Measurements from ENCODE around the gene SCG5.
"Not testable (repeated sequence)": the region's sequence is repeated elsewhere in the genome, so short reads cannot be mapped to it uniquely, and the experiment has no call there.

SCG5 gene, protein sequence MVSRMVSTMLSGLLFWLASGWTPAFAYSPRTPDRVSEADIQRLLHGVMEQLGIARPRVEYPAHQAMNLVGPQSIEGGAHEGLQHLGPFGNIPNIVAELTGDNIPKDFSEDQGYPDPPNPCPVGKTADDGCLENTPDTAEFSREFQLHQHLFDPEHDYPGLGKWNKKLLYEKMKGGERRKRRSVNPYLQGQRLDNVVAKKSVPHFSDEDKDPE

DNA sequence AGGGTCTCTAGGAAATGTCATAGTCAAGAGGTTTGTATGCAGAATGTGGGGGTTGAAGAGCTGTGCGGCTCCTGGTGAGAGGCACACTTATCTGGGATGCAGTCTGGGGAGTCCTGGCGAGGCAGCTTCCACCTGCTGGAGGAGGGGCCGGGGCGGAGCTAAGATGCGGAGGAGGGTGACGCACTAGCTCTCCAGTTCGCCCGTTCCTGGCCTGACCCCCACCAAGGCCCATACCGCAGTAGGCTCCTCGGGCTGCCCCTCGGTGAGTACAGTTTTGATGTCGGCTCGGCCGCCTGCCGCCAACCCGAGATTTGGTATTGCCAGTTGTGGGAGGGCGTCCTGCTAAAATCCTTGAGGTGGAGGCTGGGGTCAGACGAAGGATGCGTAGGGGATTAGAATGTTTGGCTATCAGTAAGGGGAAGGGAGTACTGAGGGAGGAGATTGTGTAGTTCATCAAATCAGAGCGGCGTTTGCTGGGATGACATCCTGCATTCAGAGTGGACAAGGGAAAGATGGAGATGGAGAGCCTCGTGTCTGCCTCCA, at the start of gene SCG5:
Gene SCG5 (plus strand): TSS at position 194 of the 543 bp plus-strand sequence. CDS start 1,883 bp downstream, outside the sequence.
- DNase-seq (ENCODE audit: low read depth), result no peak

DNA sequence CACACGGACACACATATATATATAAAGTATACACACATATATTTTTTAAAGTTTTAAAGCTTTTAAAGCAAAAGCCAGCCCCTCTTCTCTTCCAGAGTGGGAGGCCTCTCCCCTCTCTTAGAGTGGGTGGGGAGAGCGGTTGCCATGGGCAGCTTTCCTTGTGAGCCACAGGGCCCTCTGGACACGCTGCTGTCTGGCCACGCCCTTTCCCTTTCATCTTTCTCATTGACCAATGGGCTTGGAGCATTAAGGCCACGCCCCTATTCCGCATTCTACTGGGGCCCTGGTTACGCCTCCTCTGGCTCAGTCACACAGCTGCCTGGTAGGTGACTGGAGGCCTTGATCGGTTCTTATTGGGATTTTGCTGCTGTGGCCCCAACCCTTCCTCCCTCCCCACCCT, 48.4 kb upstream of the SCG5 start, which contains the start of gene GOLGA8N:
Gene GOLGA8N (plus strand): TSS at position 306 of the 400 bp plus-strand sequence.
- not testable (repeated sequence) for DNase-seq (ENCODE audit: low read depth)

DNA sequence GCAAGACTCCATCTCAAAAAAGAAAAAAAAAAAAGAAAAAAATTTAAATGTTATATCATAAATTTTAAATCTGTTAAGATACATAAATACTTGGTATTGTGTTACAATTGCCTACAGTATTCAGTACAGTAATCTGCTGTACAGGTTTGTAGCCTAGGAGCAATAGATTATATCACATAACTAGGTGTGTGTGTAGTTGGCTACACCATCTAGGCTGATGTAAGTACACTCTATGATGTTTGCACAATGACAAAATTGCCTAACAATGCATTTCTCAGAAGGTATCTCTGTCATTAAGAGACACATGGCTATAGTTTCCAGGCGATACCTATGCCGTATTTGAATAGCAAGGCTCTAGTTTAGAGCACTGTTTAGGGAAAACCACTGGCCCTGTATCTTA, 32.0 kb upstream of the SCG5 start:
- DNase-seq (ENCODE audit: low read depth), result not testable (repeated sequence)

DNA sequence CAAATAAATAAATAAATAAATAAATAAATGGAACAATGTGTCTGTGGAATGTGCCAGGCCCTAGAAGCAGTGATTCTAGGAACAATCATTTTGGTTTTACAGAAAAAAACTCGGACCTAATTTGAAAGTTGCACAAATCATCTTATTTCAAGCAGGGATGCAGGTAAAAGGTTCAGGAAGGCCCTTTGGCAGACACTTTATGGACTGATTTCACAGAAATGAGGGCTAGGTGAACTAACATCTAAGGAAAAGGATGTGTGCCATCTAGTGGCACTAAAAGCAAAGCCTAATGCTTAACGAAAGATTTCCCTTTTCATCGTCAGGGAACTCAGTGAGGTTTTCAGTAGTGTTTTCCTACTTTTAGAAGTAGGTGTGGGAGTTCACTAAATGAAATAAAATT, 30.8 kb upstream of the SCG5 start:
- not testable (repeated sequence) for DNase-seq (ENCODE audit: low read depth)

DNA sequence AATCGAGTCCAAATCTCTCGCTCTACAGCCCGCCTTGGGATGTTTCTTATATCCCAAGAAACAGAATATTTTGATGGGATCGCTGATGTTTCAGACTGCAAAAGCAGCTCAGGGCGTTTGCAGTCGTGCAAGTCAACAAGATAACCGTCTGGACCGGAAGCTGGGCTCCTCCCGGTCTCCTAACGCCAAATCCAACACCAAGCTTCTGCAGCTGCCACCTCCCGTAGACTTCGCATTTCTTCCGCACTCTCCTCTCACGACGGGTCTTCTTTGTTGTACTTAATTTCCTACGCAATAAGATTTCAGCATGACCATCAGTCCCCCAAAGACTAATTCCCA, 26.8 kb upstream of the SCG5 start:
- DNase-seq (ENCODE audit: low read depth), result not testable (repeated sequence)

DNA sequence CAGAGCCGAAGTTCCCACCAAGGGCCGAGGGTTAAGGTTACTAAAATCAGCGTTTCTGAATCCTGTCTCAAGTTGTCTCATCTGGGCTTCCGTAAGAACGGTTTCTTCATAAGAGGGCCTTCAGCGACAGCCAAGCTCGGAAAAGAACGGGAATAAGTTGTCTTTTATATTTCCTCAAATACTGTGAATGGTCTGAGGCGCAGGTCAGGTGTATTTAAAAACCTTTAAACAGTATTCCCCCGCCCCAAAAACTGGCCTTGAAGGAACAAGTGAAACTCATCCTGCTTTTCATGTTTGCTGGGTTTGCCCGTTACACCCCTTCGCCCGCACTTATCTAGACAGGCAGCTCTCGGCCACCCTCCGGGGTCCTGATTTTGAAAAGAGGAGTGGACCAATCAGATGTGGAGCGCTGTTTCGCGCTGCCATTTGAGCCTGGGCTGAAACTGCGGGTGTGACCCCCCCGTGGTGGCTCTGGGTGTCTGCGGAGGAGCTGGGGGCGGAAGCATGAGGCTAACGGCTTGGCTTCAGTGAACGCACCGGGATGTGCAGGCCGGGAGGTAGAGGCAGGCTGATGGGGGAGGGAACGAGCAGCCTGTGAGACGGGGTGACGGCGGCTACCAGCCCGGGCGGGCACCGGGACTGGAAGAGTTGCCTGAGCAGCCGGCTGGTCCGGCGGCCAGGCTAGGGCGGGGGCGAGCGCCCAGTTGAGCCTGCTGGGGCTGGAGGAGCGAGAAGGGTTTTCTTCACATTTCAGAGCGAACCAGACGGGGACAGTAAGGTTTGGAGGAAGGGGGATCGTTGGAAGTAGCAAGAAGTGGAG, 26.2 kb upstream of the SCG5 start, which contains the start of gene ARHGAP11A:
Gene ARHGAP11A (plus strand): TSS at position 454 of the 820 bp plus-strand sequence. CDS start 708 bp downstream, outside the sequence.
- peak; percentile 74 for DNase-seq (ENCODE audit: low read depth)

DNA sequence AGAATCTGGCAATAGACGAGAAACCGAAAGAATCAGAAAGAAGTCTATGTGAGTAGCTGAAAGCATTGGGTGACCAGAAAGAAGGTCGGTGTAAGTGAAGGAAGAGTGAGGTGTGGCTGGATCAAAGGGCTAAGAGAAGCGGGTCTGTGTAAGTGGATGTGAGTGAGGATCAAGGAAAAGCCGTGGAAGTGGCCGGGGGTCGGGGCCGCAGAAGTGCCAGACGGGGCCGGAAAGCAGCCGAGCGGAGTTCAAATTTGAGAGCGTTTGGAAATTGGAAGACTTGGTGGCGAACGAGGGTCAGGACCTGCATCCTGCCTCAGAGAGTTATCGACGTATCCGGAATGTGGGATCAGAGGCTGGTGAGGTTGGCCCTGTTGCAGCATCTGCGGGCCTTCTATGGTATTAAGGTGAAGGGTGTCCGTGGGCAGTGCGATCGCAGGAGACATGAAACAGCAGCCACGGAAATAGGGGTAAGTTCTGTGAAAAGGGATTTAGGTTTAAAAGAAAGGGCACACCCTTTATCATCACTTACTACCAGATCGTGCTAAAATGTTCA, 25.6 kb upstream of the SCG5 start:
- DNase-seq (ENCODE audit: low read depth), result not testable (repeated sequence)

DNA sequence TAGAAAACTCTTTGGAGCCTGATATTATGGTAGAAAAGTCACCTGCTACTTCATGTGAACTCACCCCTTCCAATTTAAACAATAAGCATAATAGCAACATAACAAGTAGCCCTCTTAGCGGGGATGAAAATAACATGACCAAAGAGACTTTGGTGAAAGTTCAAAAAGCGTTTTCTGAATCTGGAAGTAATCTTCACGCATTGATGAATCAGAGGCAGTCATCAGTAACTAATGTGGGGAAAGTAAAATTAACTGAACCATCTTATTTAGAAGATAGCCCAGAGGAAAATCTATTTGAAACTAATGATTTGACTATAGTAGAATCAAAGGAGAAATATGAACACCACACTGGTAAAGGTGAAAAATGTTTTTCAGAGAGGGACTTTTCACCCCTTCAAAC, 5.1 kb upstream of the SCG5 start:
- no peak for DNase-seq (ENCODE audit: low read depth)

DNA sequence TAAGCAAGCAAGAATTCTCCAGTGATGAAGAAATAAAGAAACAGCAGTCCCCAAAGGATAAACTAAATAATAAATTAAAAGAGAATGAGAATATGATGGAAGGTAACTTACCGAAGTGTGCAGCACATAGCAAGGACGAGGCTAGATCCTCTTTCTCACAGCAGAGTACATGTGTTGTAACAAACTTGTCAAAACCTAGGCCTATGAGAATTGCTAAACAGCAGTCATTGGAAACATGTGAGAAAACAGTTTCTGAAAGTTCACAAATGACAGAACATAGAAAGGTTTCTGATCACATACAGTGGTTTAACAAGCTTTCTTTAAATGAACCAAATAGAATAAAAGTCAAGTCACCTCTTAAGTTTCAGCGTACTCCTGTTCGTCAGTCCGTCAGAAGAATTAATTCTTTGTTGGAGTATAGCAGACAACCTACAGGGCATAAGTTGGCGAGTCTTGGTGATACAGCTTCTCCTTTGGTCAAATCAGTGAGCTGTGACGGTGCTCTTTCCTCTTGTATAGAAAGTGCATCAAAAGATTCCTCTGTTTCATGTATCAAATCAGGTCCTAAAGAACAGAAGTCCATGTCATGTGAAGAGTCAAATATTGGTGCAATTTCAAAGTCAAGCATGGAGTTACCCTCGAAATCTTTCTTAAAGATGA, 4.5 kb upstream of the SCG5 start:
- DNase-seq (ENCODE audit: low read depth), result no peak

DNA sequence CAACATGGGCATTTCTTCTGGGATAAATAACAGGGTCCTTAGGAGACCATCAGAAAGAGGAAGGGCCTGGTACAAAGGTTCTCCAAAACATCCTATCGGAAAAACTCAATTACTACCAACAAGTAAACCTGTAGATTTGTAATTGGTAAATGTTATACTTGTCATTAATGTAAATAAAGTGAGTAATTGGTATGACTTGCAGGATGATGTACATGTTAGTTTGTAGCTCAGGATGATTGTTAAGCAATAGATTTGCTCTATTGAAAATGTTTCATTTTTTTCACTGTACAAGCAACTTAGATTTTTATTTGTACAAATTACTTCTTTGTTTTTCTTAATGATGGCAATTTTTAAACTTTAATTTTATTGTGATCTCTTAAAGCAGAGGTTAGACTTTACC, 3.8 kb upstream of the SCG5 start:
- no peak for DNase-seq (ENCODE audit: low read depth)

DNA sequence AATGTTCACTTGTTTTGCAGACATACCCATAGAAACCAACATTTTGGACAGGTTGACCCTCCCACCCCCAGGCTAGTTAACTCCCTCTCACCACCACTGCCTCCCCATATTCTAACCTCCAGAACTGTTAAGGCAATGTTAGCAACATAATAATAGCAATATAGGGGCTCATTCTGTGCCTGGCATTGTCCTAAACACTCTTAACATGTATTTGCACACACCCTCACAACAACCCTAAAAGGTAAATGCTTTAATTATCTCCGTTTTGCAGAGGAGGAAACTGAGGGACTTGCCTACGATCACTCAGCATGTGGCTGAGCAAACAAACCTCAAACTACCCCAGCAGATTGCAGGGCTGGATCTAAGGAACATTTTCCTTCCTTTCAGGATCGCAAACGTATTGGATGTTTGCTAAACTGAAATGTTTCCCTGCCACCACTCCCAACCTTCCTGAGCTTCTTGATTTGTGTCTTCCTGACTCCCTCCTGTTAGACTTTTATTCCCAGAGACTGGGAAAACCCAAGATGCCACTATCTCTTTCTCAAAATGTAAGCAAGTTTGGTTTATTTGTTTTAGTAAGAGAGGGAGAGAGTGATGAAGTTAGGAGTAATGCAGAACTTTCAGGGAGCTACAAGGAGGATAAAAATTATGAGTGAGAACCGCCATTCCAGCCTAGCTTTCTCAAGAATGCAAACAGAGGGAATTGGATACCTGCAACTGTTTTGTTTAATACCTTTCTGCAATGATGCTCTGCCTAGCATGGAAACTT, 1.3 kb downstream of the SCG5 start:
- no peak for DNase-seq (ENCODE audit: low read depth)

DNA sequence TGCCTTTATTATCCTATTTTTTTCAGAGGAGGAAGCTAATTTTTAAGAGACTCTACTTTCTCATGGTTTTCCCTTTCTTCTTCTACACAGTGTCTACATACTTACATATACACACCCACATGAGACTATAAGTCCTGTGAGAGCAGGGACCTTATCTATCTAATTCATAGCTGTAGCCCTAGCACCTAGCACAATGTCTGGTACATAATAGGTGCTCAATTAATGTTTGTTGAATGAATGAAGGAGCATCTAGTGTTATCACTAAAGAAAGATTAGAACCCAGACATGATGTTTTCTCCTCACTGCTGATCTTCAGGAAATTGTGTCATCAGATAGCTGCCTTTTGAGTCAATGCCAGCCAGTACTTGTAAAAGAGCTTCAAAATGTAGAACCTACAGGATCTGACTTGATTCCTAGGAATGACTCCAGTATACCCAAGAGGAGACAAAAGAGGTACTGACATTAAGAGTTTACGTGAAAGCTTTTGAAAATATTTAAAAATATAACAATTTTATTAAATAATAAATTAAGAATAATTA, 2.5 kb downstream of the SCG5 start:
- DNase-seq (ENCODE audit: low read depth), result no peak

DNA sequence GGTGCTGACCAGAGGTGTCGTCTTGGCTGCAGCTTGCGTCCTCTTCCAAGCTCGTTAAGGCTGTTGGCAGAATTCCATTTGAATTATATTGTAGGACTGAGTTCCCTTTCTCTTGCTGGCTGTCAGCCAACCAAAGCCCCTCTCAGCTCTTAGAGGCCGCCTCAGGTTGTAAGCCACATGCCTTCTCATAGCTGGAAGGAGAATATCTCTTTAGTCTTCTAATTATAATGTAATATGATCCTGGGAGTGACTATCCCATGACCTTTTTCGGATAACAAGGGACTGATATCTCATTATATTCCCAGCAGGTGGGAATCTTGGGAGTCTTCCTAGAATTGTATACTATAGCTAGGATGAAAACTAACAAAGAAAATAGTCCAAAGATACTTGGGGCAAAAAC, 4.8 kb downstream of the SCG5 start:
- DNase-seq (ENCODE audit: low read depth), result no peak

DNA sequence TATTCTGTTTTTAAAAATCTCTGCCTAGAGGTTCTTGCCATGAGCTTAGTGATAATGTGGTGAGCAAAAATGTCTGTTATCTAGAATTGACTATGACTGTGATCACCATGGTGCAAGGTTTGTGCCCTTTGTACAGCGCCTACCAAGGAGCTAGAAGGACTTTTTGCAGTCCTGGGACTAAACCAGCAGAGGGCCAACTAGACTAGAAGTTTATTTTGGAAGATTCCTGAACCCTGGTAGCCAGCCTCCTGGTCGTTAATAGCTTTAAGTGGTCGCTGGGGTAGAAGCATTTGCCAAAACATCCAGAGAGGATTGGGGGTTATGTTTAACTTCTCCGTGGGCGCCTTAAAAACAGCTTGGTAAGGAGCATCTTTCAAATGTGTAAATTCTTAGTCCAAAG, 7.8 kb downstream of the SCG5 start:
- no peak for DNase-seq (ENCODE audit: low read depth)

DNA sequence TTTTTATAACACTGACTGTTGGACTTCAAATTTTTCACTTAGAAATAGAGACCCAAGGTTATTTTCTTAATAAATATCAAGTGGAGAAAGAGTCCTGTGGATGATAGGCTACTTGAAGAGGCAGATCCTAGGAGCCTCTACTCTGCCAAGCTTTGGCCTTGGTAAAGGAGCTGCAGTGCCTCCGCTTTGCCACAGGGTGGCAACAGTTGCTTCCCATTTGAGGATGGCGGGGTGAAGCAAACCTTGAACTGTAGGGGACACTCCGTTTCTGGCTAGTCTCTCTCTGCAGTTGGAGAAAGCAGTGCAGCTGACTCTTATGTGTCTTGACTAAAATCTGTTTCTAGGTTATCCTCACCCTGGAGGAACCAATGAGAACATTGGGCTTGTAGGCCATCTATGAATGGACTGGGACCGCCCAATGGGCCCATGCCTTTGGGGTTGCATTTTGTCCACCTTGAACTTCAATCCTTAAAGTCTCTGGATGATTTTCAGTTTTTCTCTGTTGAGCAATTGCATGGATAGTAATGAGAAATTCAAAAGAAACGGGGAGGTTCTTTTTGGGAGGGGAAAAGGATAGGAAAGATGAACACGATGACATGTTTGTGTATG, 9.8 kb downstream of the SCG5 start:
- no peak for DNase-seq (ENCODE audit: low read depth)

DNA sequence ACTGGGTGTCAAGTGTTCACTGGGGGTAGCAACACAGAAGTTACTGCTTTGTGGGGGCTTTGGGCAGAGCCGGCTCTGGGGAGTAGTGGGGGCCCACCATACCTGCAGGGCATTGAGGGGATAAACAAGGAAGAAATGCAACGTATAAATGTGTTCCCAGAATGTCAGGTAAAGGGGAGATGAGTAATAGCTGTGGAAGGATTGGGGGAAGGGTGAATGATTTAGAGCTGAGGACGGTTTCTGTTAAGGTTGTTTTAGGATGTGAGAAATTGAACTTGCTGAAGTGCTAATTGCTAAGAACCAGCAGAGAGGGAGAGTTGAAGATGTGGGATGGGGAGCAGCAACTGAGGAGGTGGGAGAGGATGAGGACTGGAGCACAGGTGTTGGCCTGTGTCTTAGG, 10.7 kb downstream of the SCG5 start:
- DNase-seq (ENCODE audit: low read depth), result no peak

DNA sequence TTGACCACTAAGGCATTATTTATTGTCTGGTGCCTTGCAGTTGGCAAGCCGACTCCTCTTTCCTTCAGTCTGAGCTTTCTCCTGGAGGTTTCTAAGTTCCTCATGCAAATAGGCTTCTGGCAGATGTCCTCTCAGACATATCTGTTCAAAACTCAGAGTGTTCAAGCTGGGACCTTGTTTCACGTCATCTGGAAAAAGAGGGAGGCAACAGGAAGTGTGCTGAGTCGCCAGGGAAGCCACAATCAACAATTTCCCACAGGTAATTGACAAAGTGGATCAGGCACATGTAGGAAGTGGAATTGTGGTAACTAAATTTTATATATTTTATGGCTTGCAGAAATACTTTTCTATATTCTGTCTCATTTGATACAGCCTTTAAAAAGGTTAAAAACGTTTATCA, 14.6 kb downstream of the SCG5 start:
- DNase-seq (ENCODE audit: low read depth), result no peak

DNA sequence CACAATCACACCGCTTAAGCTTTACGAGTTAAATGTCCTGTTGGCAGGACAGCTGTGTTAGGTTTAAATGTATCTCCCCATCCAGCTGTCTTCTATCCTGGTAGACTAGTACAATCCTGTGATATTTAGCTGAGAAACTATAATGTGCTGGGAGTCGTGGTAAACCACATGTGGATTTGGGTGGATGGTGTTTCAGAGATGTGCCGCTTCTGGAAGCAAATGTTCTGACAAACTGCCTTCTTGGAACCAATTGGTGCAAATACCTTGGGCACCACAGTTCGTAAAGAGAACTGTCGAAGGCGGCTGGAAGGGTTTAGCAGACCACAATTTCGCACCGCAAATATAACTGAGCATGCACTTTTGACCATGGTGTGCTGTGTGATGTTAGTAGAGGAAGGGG, 15.0 kb downstream of the SCG5 start:
- DNase-seq (ENCODE audit: low read depth), result no peak

DNA sequence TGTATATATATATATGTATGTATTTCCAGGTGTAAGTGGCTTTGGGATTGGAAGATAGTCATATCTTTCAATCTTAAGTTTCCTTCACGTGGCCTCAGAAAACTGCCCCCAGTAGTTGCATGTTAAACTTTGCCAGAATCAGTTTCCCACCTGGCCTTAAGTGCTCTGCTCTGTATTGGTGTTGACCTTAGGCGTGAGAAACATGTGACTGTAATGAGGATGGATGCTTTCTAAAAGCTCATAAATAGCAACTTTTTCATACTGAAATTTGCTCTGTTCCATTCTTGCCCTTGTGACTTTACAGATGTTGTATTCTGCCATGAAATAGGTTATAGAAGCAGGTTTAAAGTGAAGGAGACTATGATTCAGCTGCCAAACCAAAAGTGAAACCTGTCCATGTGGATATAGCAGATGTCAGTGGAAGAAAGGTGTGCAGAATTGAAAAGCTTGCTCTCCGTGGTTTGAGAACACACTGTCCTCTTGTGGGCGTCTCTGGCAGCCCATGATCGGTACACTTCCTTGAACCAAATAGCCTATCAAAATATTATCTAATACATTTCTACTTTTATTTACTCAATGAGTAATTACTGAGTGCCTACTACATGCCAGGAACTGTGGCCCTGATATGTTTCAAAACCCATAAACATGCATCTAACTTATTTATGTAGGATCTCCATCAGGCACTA, 15.8 kb downstream of the SCG5 start:
- no peak for DNase-seq (ENCODE audit: low read depth)

DNA sequence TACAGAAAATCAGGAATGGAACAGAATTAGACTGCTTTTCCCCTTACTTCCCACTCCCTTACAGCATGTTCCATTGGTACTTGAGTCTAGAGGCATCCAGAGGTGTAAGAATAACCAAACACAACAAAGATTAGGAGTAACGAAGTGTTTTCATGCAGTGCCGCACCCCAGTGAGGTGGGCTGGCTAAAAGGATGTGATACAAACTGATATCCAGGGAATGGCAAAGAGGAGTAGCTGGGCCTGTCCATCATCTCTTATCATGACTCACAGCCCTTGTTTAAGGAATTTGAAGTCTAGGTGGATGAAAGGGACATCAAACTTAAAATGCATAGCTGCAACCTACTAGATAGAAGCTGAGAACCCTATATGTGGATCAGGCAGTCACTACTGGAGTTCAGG, 16.4 kb downstream of the SCG5 start:
- DNase-seq (ENCODE audit: low read depth), result no peak

Measured in non-pigmented ciliary epithelial cell (primary cell).